Amygdala (tissue), 56 donors: ENCODE data around the gene SCRN2.

Experiments
- DNase-seq, 56 donors: peaks; one replicate each; lab custom pipeline; 2025; lab: John Stamatoyannopoulos, UW

Gene SCRN2

GRCh38 chr17:47847341-47848197, 6.5 kb upstream of the SCRN2 start:
- DNase-seq = no peak

GRCh38 chr17:47846716-47847340, 5.8 kb upstream of the SCRN2 start:
- DNase-seq = no peak

- DNase-seq = no peak
Observed at GRCh38 chr17:47845716-47846075, 4.6 kb upstream of the SCRN2 start.

GRCh38 chr17:47844814-47845715, 4.0 kb upstream of the SCRN2 start:
- no peak for DNase-seq

- DNase-seq = no peak
Observed at GRCh38 chr17:47844227-47844626, 3.2 kb upstream of the SCRN2 start.

GRCh38 chr17:47843391-47843730, 2.3 kb upstream of the SCRN2 start:
- DNase-seq = no peak

- DNase-seq = no peak
Observed at GRCh38 chr17:47841488-47842291, 617 bp upstream of the SCRN2 start.

- peak in 1 of 56 donors; percentile 11 for DNase-seq
Observed at GRCh38 chr17:47840001-47840741, 902 bp downstream of the SCRN2 start.

- DNase-seq = no peak
Observed at GRCh38 chr17:47839071-47839470, 2.0 kb downstream of the SCRN2 start.

GRCh38 chr17:47838636-47839035, 2.4 kb downstream of the SCRN2 start:
- no peak for DNase-seq

- peak in 1 of 56 donors; percentile 3 for DNase-seq
Observed at GRCh38 chr17:47837401-47838039, 3.6 kb downstream of the SCRN2 start.

- DNase-seq = no peak
Observed at GRCh38 chr17:47836601-47837000, 4.5 kb downstream of the SCRN2 start.

GRCh38 chr17:47834756-47835155, 6.3 kb downstream of the SCRN2 start:
- DNase-seq = no peak

GRCh38 chr17:47831934-47832327, 9.1 kb downstream of the SCRN2 start:
- peak in 7 of 56 donors; percentile 18 to 68 (median 36) for DNase-seq

GRCh38 chr17:47831003-47831933, 9.8 kb downstream of the SCRN2 start, which contains the start of the genes LRRC46 and MRPL10:
TSS of gene LRRC46 (plus strand) at chr17:47831670. CDS start at chr17:47831990, 320 bp downstream.
TSS of gene MRPL10 (minus strand) at chr17:47831541. CDS start at chr17:47831511, 30 bp downstream.
- peak; percentile 44 to 94 (median 86) for DNase-seq

- no peak for DNase-seq
Observed at GRCh38 chr17:47830396-47831002, 10.6 kb downstream of the SCRN2 start.

GRCh38 chr17:47829870-47830269, 11.2 kb downstream of the SCRN2 start:
- DNase-seq = no peak
